NCI-H1436 treated with DMSO at 0.1 percent for 48 hours (cell line): ENCODE results near the gene HPN.
"Not testable (repeated sequence)": the region's sequence is repeated elsewhere in the genome, so short reads cannot be mapped to it uniquely, and the experiment has no call there.

ENCODE experiments used
- DNase-seq: peaks from one replicate; lab custom pipeline; 2025; lab: John Stamatoyannopoulos, UW

HPN gene

GRCh38 chr19:35084509-35084762 is 42.9 kb downstream of the HPN start:
- no peak for DNase-seq

GRCh38 chr19:35085947-35086346 is 44.4 kb downstream of the HPN start:
- DNase-seq = no peak

GRCh38 chr19:35086455-35086854 is 44.9 kb downstream of the HPN start:
- DNase-seq = no peak

GRCh38 chr19:35087393-35087792 is 45.9 kb downstream of the HPN start:
- DNase-seq = no peak

GRCh38 chr19:35088131-35088913 is 46.8 kb downstream of the HPN start:
- DNase-seq = no peak

- DNase-seq = no peak
Measured at GRCh38 chr19:35089554-35089953, 48.0 kb downstream of the HPN start.

GRCh38 chr19:35090160-35090505 is 48.6 kb downstream of the HPN start:
- DNase-seq = no peak

- no peak for DNase-seq
Measured at GRCh38 chr19:35090506-35091214, 49.1 kb downstream of the HPN start.

- DNase-seq = no peak
Measured at GRCh38 chr19:35093430-35093829, 51.9 kb downstream of the HPN start.

- DNase-seq = no peak
Measured at GRCh38 chr19:35093941-35094647, 52.6 kb downstream of the HPN start.

GRCh38 chr19:35094656-35095055 is 53.1 kb downstream of the HPN start:
- DNase-seq = no peak

GRCh38 chr19:35095667-35096368 is 54.3 kb downstream of the HPN start:
- no peak for DNase-seq

- no peak for DNase-seq
Measured at GRCh38 chr19:35098413-35099049, 57.0 kb downstream of the HPN start.

GRCh38 chr19:35099155-35099896 is 57.8 kb downstream of the HPN start:
- no peak for DNase-seq

GRCh38 chr19:35099897-35100275 is 58.4 kb downstream of the HPN start:
- DNase-seq = no peak

- no peak for DNase-seq
Measured at GRCh38 chr19:35100588-35101533, 59.3 kb downstream of the HPN start.

- DNase-seq = not testable (repeated sequence)
Measured at GRCh38 chr19:35101949-35102348, 60.4 kb downstream of the HPN start.

- DNase-seq = not testable (repeated sequence)
Measured at GRCh38 chr19:35103614-35104013, 62.1 kb downstream of the HPN start.

- DNase-seq = no peak
Measured at GRCh38 chr19:35104361-35104760, 62.8 kb downstream of the HPN start.

GRCh38 chr19:35105047-35105410 is 63.5 kb downstream of the HPN start:
- DNase-seq = no peak
